WI38 (cell line): ENCODE data around the gene RGP1.
A peak's percentile ranks its signal among the peaks of the same experiment; 100 is the strongest.

Experiments
- H3K4me3 ChIP-seq: 2 replicates; pipeline ENCODE4 v1.5.1; 2011; ENCODE audit warnings: low read depth, mild to moderate bottlenecking, control low read depth, low read length
- TF ChIP-seq, protein P1 (sequence below): IDR thresholded peaks from 2 replicates; pipeline ENCODE4 v1.5.1; 2012; ENCODE audit warnings: low read depth, mild to moderate bottlenecking, control low read depth, low read length

Gene RGP1

DNA sequence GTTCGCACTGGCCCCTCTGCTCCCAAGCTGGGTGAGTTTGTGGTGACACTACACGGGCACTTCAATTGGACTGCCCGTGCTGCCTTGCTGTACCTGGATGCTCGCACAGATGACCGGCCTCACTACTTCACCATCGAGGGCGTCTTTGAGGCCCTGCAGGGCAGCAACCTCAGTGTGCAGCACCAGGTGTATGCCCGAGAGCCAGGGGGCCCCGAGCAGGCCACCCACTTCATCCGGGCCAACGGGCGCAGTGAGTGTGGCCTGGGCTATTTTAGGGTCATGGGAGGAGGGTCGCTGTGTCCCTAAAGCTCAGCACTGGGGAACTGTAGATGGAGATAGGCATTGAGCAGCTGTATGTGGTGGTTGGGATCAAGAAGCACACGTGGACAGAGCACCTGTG, 43.7 kb downstream of the RGP1 start:
- peak overlapping the region; percentile 29 for H3K4me3 ChIP-seq
- TF ChIP-seq, protein P1, sequence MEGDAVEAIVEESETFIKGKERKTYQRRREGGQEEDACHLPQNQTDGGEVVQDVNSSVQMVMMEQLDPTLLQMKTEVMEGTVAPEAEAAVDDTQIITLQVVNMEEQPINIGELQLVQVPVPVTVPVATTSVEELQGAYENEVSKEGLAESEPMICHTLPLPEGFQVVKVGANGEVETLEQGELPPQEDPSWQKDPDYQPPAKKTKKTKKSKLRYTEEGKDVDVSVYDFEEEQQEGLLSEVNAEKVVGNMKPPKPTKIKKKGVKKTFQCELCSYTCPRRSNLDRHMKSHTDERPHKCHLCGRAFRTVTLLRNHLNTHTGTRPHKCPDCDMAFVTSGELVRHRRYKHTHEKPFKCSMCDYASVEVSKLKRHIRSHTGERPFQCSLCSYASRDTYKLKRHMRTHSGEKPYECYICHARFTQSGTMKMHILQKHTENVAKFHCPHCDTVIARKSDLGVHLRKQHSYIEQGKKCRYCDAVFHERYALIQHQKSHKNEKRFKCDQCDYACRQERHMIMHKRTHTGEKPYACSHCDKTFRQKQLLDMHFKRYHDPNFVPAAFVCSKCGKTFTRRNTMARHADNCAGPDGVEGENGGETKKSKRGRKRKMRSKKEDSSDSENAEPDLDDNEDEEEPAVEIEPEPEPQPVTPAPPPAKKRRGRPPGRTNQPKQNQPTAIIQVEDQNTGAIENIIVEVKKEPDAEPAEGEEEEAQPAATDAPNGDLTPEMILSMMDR = no peak

DNA sequence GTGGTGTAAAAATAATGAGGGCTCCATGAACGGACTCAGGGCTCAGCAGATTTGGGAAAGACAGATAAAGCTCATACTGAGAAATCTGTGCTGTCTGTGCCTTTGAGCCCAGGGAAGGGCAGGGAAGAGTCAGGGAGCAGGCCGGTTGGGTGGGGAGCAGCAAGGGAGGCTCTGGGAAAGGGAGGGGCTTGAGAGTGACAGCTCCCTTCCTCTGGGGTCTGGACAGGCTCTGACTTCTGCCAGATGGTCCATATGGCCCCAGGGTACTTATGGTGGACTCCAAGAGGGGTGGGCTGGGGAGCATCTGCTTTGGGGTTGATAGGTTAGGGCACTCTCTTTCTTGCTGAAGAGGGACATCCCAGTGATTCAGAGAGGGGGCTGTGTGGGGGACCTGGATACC, 44.4 kb downstream of the RGP1 start:
- TF ChIP-seq, protein P1 = no peak
- peak overlapping the region; percentile 29 for H3K4me3 ChIP-seq

DNA sequence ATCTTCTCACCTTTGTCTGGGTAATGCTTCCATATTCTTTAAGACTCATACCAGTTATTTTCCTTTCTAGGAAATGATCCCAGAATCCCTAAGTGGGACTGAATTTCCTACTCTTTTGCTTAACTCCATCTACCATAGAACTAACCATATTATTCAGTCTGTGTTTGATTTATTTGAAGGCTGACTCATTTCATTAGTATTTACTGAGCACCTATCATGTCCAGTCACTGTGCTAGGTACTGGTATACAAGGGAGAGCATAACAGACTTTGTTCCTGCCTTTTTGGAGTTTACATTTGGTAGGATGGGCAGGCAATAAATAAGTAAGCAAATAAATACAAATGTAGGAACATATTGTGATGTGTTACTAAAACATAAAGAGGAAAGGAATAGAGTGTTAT, 46.6 kb downstream of the RGP1 start:
- TF ChIP-seq, protein P1 = no peak

DNA sequence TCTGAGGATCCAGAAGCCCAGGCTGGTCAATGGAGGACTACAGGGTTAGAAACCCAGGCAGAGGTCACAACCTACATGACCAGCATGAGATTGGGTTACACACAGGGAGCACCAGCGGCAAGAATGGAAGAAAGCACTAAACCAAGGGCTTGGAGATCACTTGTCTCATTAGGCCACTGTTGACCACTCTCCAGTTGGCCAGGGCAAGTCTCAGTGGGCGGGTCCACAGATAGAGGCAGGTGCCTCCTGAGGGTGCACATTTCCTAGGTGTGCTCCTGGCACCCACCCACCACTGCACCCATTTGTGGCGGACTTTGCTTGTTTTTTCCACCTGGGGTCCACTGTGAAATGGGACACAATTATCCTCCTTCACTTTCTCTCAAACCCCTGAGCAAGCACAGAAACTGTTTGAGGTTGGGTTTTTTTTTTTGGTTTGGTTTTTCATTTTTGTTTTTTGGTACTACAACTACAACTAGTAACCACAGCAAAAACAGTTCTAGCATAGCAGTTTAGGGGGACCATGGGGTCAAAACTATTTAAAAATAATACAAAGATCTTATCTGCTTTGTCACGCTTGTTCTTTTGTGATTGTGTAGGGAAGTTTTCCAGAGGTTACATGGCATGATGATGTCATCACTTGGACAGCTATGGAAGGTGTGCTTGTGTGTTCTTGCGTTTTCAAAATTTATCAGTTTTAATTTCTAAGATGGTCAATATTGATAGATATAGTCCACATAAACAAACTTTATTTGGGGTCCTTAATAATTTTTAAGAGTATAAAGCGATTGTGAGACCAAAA, 48.4 kb downstream of the RGP1 start:
- TF ChIP-seq, protein P1 = no peak

More for the DNA sequence above, 46.6 kb downstream of the RGP1 start:
- H3K4me3 ChIP-seq = no peak overlapping the region

DNA sequence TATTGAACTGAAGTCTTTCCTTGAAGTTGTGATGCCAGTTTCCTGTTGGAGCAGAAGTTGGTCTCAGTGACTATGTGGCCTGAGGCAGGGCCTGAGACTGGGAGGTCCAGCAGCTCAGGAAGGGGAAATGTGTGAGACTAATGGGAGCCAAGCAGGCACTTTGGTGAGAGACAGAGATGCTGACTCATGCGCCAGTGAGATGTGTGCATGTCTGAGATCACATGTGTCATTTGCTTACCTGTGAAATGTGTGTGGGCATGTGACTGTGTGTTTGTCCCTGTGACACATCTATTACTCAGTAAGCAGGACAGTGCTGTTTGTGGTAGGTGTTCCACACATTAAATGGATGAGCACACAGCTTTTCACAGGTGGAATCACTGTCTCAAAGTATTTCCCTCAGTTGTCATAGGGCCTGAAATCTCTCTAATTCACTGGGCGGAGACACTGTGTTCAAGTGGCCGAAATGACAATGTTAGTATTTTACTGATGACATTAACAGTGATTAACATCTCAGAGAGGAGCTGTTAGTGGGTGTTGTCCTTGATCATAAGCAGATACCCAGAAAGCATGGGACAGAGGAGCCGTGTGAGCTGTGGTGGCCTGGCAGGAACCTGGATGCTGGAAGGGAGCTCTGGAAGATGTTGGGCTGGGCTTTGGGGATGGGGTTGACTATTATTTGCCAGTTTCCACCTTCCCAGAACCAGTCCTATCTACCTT, 49.7 kb downstream of the RGP1 start:
- H3K4me3 ChIP-seq = no peak overlapping the region
- TF ChIP-seq, protein P1 = no peak

More for the DNA sequence above, 48.4 kb downstream of the RGP1 start:
- H3K4me3 ChIP-seq = no peak overlapping the region

DNA sequence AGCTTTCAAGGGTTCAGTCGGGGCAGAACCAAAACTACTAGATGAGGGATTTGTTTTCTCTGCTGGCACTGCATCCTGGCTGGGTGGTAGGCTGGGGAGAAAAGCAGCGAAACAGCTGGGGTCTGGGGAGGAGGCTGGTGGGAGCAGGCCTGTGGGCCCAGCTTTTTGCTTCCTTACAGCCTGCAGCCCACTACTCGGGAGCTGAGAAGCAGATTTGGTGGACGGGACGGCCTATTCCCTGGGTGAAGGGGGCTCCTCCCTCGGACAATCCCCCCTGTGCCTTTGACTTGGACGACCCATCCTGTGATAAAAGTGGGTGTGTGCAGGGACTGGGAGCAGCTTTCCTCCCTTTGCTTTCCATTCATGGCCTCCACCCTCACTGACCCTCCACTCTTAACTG, 51.4 kb downstream of the RGP1 start:
- TF ChIP-seq, protein P1 = no peak
- H3K4me3 ChIP-seq = no peak overlapping the region
